T-helper 1 cell treated with Interleukin-12 subunit alpha and Interleukin-12 subunit beta and Interleukin-4 antibody, amounts not matched to agents 30 μg/mL and 1 μg/mL, for 36 hours (primary cell): ENCODE data around the gene FAM83G.

Experiments used
- H3K27ac Mint-ChIP-seq: one replicate; pipeline ENCODE4 v1.8.0; 2021; ENCODE audit warnings: mild to moderate bottlenecking, mixed read lengths
- H3K27me3 Mint-ChIP-seq: one replicate; pipeline ENCODE4 v1.8.0; 2021; ENCODE audit warnings: low read depth, mixed read lengths
- H3K36me3 Mint-ChIP-seq: one replicate; pipeline ENCODE4 v1.8.0; 2021; ENCODE audit warnings: low read depth, mixed read lengths
- H3K4me1 Mint-ChIP-seq: one replicate; pipeline ENCODE4 v1.8.0; 2021; ENCODE audit warnings: low read depth, mixed read lengths
- H3K4me3 Mint-ChIP-seq: one replicate; pipeline ENCODE4 v1.8.0; 2021; ENCODE audit warnings: mild to moderate bottlenecking, moderate library complexity, mixed read lengths
- H3K9me3 Mint-ChIP-seq: one replicate; pipeline ENCODE4 v1.8.0; 2021; ENCODE audit warnings: mixed read lengths

FAM83G gene

GRCh38 chr17:19017401-19017800, 12.8 kb upstream of the FAM83G start:
- H3K4me3 Mint-ChIP-seq = no peak overlapping the region
- H3K36me3 Mint-ChIP-seq = peaks cover 8% of the 10 kb centered on the region
- no peaks in the 10 kb centered on the region for H3K9me3 Mint-ChIP-seq
- no peaks in the 10 kb centered on the region for H3K4me1 Mint-ChIP-seq
- H3K27me3 Mint-ChIP-seq = no peaks in the 10 kb centered on the region
- H3K27ac Mint-ChIP-seq = no peak overlapping the region

- Mint-ChIP-seq H3K27me3 (no peaks in the 10 kb centered on the region), H3K27ac (no peak overlapping the region), H3K36me3 (peaks cover 8% of the 10 kb centered on the region), H3K4me1 (no peaks in the 10 kb centered on the region), H3K4me3 (no peak overlapping the region), H3K9me3 (no peaks in the 10 kb centered on the region)
Observed at GRCh38 chr17:19016881-19017280, 12.3 kb upstream of the FAM83G start.

GRCh38 chr17:19016297-19016696, 11.7 kb upstream of the FAM83G start:
- H3K4me3 Mint-ChIP-seq = no peak overlapping the region
- H3K36me3 Mint-ChIP-seq = peaks cover 7% of the 10 kb centered on the region
- H3K27me3 Mint-ChIP-seq = no peaks in the 10 kb centered on the region
- H3K9me3 Mint-ChIP-seq = no peaks in the 10 kb centered on the region
- H3K4me1 Mint-ChIP-seq = no peaks in the 10 kb centered on the region
- H3K27ac Mint-ChIP-seq = no peak overlapping the region

GRCh38 chr17:19015428-19015827, 10.9 kb upstream of the FAM83G start:
- Mint-ChIP-seq H3K27me3 (no peaks in the 10 kb centered on the region), H3K27ac (peak overlapping the region; percentile 18), H3K36me3 (peaks cover 4% of the 10 kb centered on the region), H3K9me3 (no peaks in the 10 kb centered on the region), H3K4me3 (no peak overlapping the region), H3K4me1 (no peaks in the 10 kb centered on the region)

- no peaks in the 10 kb centered on the region for H3K4me1 Mint-ChIP-seq
- H3K36me3 Mint-ChIP-seq = no peaks in the 10 kb centered on the region
- H3K9me3 Mint-ChIP-seq = no peaks in the 10 kb centered on the region
- no peak overlapping the region for H3K4me3 Mint-ChIP-seq
- H3K27ac Mint-ChIP-seq = no peak overlapping the region
- H3K27me3 Mint-ChIP-seq = no peaks in the 10 kb centered on the region
Observed at GRCh38 chr17:19014628-19015215, 10.2 kb upstream of the FAM83G start.

GRCh38 chr17:19013806-19014627, 9.5 kb upstream of the FAM83G start:
- Mint-ChIP-seq H3K4me1 (no peaks in the 10 kb centered on the region), H3K27me3 (no peaks in the 10 kb centered on the region), H3K9me3 (no peaks in the 10 kb centered on the region), H3K27ac (no peak overlapping the region), H3K36me3 (no peaks in the 10 kb centered on the region), H3K4me3 (no peak overlapping the region)

GRCh38 chr17:19013226-19013625, 8.7 kb upstream of the FAM83G start:
- H3K27ac Mint-ChIP-seq = no peak overlapping the region

GRCh38 chr17:19012171-19013080, 7.9 kb upstream of the FAM83G start:
- Mint-ChIP-seq H3K27me3 (peaks cover 6% of the 10 kb centered on the region), H3K27ac (peak overlapping the region; percentile 36), H3K4me3 (no peak overlapping the region), H3K36me3 (no peaks in the 10 kb centered on the region), H3K9me3 (no peaks in the 10 kb centered on the region), H3K4me1 (no peaks in the 10 kb centered on the region)

More at GRCh38 chr17:19013226-19013625, 8.7 kb upstream of the FAM83G start:
- Mint-ChIP-seq H3K4me1 (no peaks in the 10 kb centered on the region), H3K27me3 (no peaks in the 10 kb centered on the region), H3K9me3 (no peaks in the 10 kb centered on the region), H3K36me3 (no peaks in the 10 kb centered on the region), H3K4me3 (no peak overlapping the region)

GRCh38 chr17:19011581-19011980, 7.0 kb upstream of the FAM83G start:
- H3K4me3 Mint-ChIP-seq = no peak overlapping the region
- no peaks in the 10 kb centered on the region for H3K4me1 Mint-ChIP-seq
- H3K27ac Mint-ChIP-seq = peak overlapping the region; percentile 36
- H3K36me3 Mint-ChIP-seq = no peaks in the 10 kb centered on the region
- H3K27me3 Mint-ChIP-seq = peaks cover 13% of the 10 kb centered on the region
- no peaks in the 10 kb centered on the region for H3K9me3 Mint-ChIP-seq

GRCh38 chr17:19010729-19011505, 6.4 kb upstream of the FAM83G start:
- H3K4me1 Mint-ChIP-seq = no peaks in the 10 kb centered on the region
- no peaks in the 10 kb centered on the region for H3K36me3 Mint-ChIP-seq
- no peak overlapping the region for H3K4me3 Mint-ChIP-seq
- no peaks in the 10 kb centered on the region for H3K9me3 Mint-ChIP-seq
- peak overlapping the region; percentile 36 for H3K27ac Mint-ChIP-seq
- H3K27me3 Mint-ChIP-seq = peaks cover 13% of the 10 kb centered on the region

GRCh38 chr17:19009970-19010369, 5.4 kb upstream of the FAM83G start:
- no peaks in the 10 kb centered on the region for H3K9me3 Mint-ChIP-seq
- H3K36me3 Mint-ChIP-seq = no peaks in the 10 kb centered on the region
- H3K27ac Mint-ChIP-seq = no peak overlapping the region
- no peaks in the 10 kb centered on the region for H3K4me1 Mint-ChIP-seq
- peaks cover 13% of the 10 kb centered on the region for H3K27me3 Mint-ChIP-seq
- no peak overlapping the region for H3K4me3 Mint-ChIP-seq

- Mint-ChIP-seq H3K4me3 (no peak overlapping the region), H3K27ac (peak overlapping the region; percentile 26), H3K27me3 (peaks cover 13% of the 10 kb centered on the region), H3K36me3 (peaks cover 5% of the 10 kb centered on the region), H3K9me3 (no peaks in the 10 kb centered on the region), H3K4me1 (peaks cover 13% of the 10 kb centered on the region)
Observed at GRCh38 chr17:19006698-19007097, 2.1 kb upstream of the FAM83G start.

GRCh38 chr17:19005789-19006430, 1.3 kb upstream of the FAM83G start:
- peaks cover 5% of the 10 kb centered on the region for H3K36me3 Mint-ChIP-seq
- H3K9me3 Mint-ChIP-seq = no peaks in the 10 kb centered on the region
- peaks cover 13% of the 10 kb centered on the region for H3K27me3 Mint-ChIP-seq
- peaks cover 16% of the 10 kb centered on the region for H3K4me1 Mint-ChIP-seq
- peak overlapping the region; percentile 34 for H3K4me3 Mint-ChIP-seq
- H3K27ac Mint-ChIP-seq = peak overlapping the region; percentile 1
